T-helper 17 cell (primary cell): ENCODE data around the gene HMGB1. TPM values are rescaled to one million over a fixed set of nuclear protein-coding genes. Genes with fewer than 3 reads are reported as not detected.

Experiments
- ATAC-seq: fragments of 150-1000 bp; cut with Tn5 transposase; 2 replicates; pipeline ENCODE4 v1.10.0; 2021; ENCODE audit warnings: mild to moderate bottlenecking, moderate library complexity
- DNase-seq, 3 donors: peaks; one replicate each; pipeline versions ENCODE4 v3.0.0 to v3.0.0-alpha.2; 2020 to 2021
- H3K9me3 ChIP-seq: one replicate; pipeline ENCODE4 v1.7.0; 2013; ENCODE audit warnings: low read length, mild to moderate bottlenecking; ENCODE audit not compliant: control insufficient read depth, poor library complexity, severe bottlenecking
- H3K27ac Mint-ChIP-seq: one replicate; pipeline ENCODE4 v1.8.0; 2022; ENCODE audit warnings: mild to moderate bottlenecking, moderate library complexity, mixed read lengths
- H3K27me3 Mint-ChIP-seq: one replicate; pipeline ENCODE4 v1.8.0; 2022; ENCODE audit warnings: mixed read lengths
- H3K36me3 Mint-ChIP-seq: one replicate; pipeline ENCODE4 v1.8.0; 2022; ENCODE audit warnings: low read depth, mixed read lengths
- H3K4me1 Mint-ChIP-seq: one replicate; pipeline ENCODE4 v1.8.0; 2022; ENCODE audit warnings: mild to moderate bottlenecking, mixed read lengths
- H3K4me3 Mint-ChIP-seq: one replicate; pipeline ENCODE4 v1.8.0; 2022; ENCODE audit warnings: mild to moderate bottlenecking, moderate library complexity, mixed read lengths
- total RNA-seq, 4 donors: library from RNA in 2 of 4; stranded (reverse) in 2 of 4; gene quantifications; one replicate each; pipeline ENCODE4 v1.2.3 and lab custom pipeline; 2022 to 2026

The HMGB1 gene
- total RNA-seq, result 100 to 1,000 TPM; 285 to 308 TPM
- total RNA-seq (lab: John Stamatoyannopoulos, UW), result 313 to 398 reads per million in 2 donors

- H3K36me3 Mint-ChIP-seq, result peaks cover 7% of the 10 kb centered on the region
- H3K4me3 Mint-ChIP-seq, result peak within 1 kb of the TSS; percentile 99
- DNase-seq, result peak; percentile 85 to 93 (median 92)
- peak; percentile 89 for ATAC-seq
- H3K27me3 Mint-ChIP-seq, result no peaks in the 10 kb centered on the region
- no peaks in the 10 kb centered on the region for H3K9me3 ChIP-seq
- H3K27ac Mint-ChIP-seq, result peak within 1 kb of the TSS; percentile 95
- H3K4me1 Mint-ChIP-seq, result peaks cover 27% of the 10 kb centered on the region
Observed at GRCh38 chr13:30465593-30466357, at the start of gene HMGB1. Gene HMGB1 (minus strand): TSS chr13:30465936. CDS start chr13:30463680, 2,256 bp downstream.

GRCh38 chr13:30510811-30511371 lies 45.2 kb upstream of the HMGB1 start:
- no peaks in the 10 kb centered on the region for H3K9me3 ChIP-seq
- ATAC-seq (no peak), DNase-seq (no peak)
- H3K27me3 Mint-ChIP-seq, result peaks cover 16% of the 10 kb centered on the region
- no peak overlapping the region for H3K27ac Mint-ChIP-seq
- H3K36me3 Mint-ChIP-seq, result no peaks in the 10 kb centered on the region
- H3K4me1 Mint-ChIP-seq, result peaks cover 8% of the 10 kb centered on the region
- no peak overlapping the region for H3K4me3 Mint-ChIP-seq

DNA sequence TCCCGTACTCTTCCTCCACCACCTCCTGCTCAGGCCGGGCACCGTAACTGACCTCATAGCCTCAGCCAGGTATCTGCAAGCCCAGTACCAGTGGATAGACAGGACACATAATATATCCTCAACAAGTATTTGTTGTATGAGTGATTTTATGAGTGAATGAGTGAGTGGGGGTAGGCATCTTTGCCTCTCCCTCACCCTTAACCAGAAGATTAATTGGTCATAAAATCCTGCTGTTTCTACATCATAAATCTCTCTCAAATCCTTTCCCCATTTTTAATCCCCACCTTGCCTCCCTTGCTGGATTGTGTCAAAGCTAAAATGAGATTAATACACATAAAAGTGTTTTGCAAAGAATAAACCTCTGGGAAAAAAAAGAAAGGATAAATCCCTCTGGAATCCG lies 44.4 kb upstream of the HMGB1 start:
- Mint-ChIP-seq H3K4me3 (no peak overlapping the region), H3K4me1 (peaks cover 8% of the 10 kb centered on the region), H3K27ac (no peak overlapping the region), H3K27me3 (peaks cover 16% of the 10 kb centered on the region), H3K36me3 (no peaks in the 10 kb centered on the region)
- DNase-seq (no peak), ATAC-seq (no peak)
- H3K9me3 ChIP-seq, result no peaks in the 10 kb centered on the region

GRCh38 chr13:30509254-30510050 lies 43.7 kb upstream of the HMGB1 start:
- Mint-ChIP-seq H3K36me3 (no peaks in the 10 kb centered on the region), H3K4me1 (peaks cover 10% of the 10 kb centered on the region), H3K27ac (no peak overlapping the region), H3K4me3 (no peak overlapping the region), H3K27me3 (peaks cover 16% of the 10 kb centered on the region)
- DNase-seq (no peak), ATAC-seq (no peak)
- no peaks in the 10 kb centered on the region for H3K9me3 ChIP-seq

DNA sequence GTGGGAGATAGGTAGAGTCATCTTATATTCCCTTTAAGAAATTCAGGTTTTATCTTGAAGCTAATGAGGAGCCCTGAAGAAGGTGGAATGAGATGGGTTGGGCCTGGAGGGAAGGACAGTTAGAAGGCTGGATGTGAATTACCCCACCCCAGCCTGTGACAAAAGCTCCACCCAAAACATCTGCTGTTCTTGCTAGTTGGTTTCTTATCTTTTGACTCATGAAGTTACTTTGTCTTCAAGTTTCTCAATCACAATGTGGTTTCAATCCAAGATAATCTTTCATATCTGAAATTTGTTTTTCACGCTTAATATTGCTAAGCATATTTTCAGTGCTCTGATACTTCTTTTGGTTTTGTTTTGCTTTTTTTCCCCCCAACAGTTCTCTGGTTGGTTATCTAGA lies 38.3 kb upstream of the HMGB1 start:
- DNase-seq (no peak), ATAC-seq (no peak)
- H3K4me3 Mint-ChIP-seq, result no peak overlapping the region
- no peak overlapping the region for H3K27ac Mint-ChIP-seq
- peaks cover 5% of the 10 kb centered on the region for H3K4me1 Mint-ChIP-seq
- no peaks in the 10 kb centered on the region for H3K36me3 Mint-ChIP-seq
- H3K9me3 ChIP-seq, result no peaks in the 10 kb centered on the region
- no peaks in the 10 kb centered on the region for H3K27me3 Mint-ChIP-seq

- H3K27ac Mint-ChIP-seq, result no peak overlapping the region
- H3K4me3 Mint-ChIP-seq, result no peak overlapping the region
- no peaks in the 10 kb centered on the region for H3K27me3 Mint-ChIP-seq
- no peaks in the 10 kb centered on the region for H3K9me3 ChIP-seq
- DNase-seq (no peak), ATAC-seq (no peak)
- peaks cover 5% of the 10 kb centered on the region for H3K4me1 Mint-ChIP-seq
- no peaks in the 10 kb centered on the region for H3K36me3 Mint-ChIP-seq
Observed at GRCh38 chr13:30502237-30502636, 36.5 kb upstream of the HMGB1 start.

- DNase-seq (no peak), ATAC-seq (no peak)
- no peaks in the 10 kb centered on the region for H3K9me3 ChIP-seq
- Mint-ChIP-seq H3K27ac (no peak overlapping the region), H3K27me3 (no peaks in the 10 kb centered on the region), H3K4me3 (no peak overlapping the region), H3K36me3 (no peaks in the 10 kb centered on the region), H3K4me1 (peaks cover 2% of the 10 kb centered on the region)
Observed at GRCh38 chr13:30499338-30499737, 33.6 kb upstream of the HMGB1 start.

- H3K27ac Mint-ChIP-seq, result no peak overlapping the region
- ATAC-seq, result no peak
- H3K4me3 Mint-ChIP-seq, result no peak overlapping the region
- no peaks in the 10 kb centered on the region for H3K9me3 ChIP-seq
- no peaks in the 10 kb centered on the region for H3K36me3 Mint-ChIP-seq
- no peaks in the 10 kb centered on the region for H3K27me3 Mint-ChIP-seq
- no peak for DNase-seq
- peaks cover 4% of the 10 kb centered on the region for H3K4me1 Mint-ChIP-seq
Observed at GRCh38 chr13:30496147-30496546, 30.4 kb upstream of the HMGB1 start.

- no peak for ATAC-seq
Observed at GRCh38 chr13:30495746-30496145, 30.0 kb upstream of the HMGB1 start.

GRCh38 chr13:30493658-30494381 lies 28.1 kb upstream of the HMGB1 start:
- H3K27me3 Mint-ChIP-seq, result no peaks in the 10 kb centered on the region
- peaks cover 2% of the 10 kb centered on the region for H3K4me1 Mint-ChIP-seq
- no peaks in the 10 kb centered on the region for H3K9me3 ChIP-seq
- H3K27ac Mint-ChIP-seq, result no peak overlapping the region
- no peaks in the 10 kb centered on the region for H3K36me3 Mint-ChIP-seq
- ATAC-seq (no peak), DNase-seq (no peak)
- no peak overlapping the region for H3K4me3 Mint-ChIP-seq

More at GRCh38 chr13:30495746-30496145, 30.0 kb upstream of the HMGB1 start:
- Mint-ChIP-seq H3K27ac (no peak overlapping the region), H3K36me3 (no peaks in the 10 kb centered on the region), H3K4me1 (peaks cover 4% of the 10 kb centered on the region), H3K27me3 (no peaks in the 10 kb centered on the region), H3K4me3 (no peak overlapping the region)
- H3K9me3 ChIP-seq, result no peaks in the 10 kb centered on the region
- no peak for DNase-seq

- no peaks in the 10 kb centered on the region for H3K9me3 ChIP-seq
- Mint-ChIP-seq H3K4me1 (peaks cover 2% of the 10 kb centered on the region), H3K27ac (no peak overlapping the region), H3K27me3 (peaks cover 22% of the 10 kb centered on the region), H3K36me3 (no peaks in the 10 kb centered on the region), H3K4me3 (no peak overlapping the region)
- ATAC-seq, result no peak
- no peak for DNase-seq
Observed at GRCh38 chr13:30487075-30487470, 21.3 kb upstream of the HMGB1 start.

GRCh38 chr13:30486230-30487074 lies 20.7 kb upstream of the HMGB1 start:
- Mint-ChIP-seq H3K36me3 (no peaks in the 10 kb centered on the region), H3K27ac (no peak overlapping the region), H3K27me3 (peaks cover 22% of the 10 kb centered on the region), H3K4me3 (no peak overlapping the region), H3K4me1 (peaks cover 2% of the 10 kb centered on the region)
- ATAC-seq, result no peak
- no peak for DNase-seq
- H3K9me3 ChIP-seq, result no peaks in the 10 kb centered on the region
